GM12891 (cell line): ENCODE results near the gene ATL3.

Experiments
- PAX5 ChIP-seq: IDR thresholded peaks from 2 replicates; pipeline ENCODE4 v1.6.1; 2011; ENCODE audit warnings: low read length, moderate library complexity, mild to moderate bottlenecking; ENCODE audit not compliant: insufficient read depth, severe bottlenecking
- POLR2A ChIP-seq: IDR thresholded peaks from 2 replicates; pipeline ENCODE4 v1.6.1; 2011; ENCODE audit warnings: low read depth, low read length, control low read depth
- POLR2AphosphoS5 ChIP-seq: IDR thresholded peaks from 2 replicates; pipeline ENCODE4 v1.6.1; 2011; ENCODE audit warnings: low read depth, low read length, control low read depth
- POU2F2 ChIP-seq: IDR thresholded peaks from 2 replicates; pipeline ENCODE4 v1.6.1; 2011; ENCODE audit warnings: low read depth, mild to moderate bottlenecking, control low read depth, low read length, moderate library complexity
- SPI1 ChIP-seq: IDR thresholded peaks from 2 replicates; pipeline ENCODE4 v1.6.1; 2011; ENCODE audit warnings: low read depth, low read length, control low read depth
- TAF1 ChIP-seq: IDR thresholded peaks from 2 replicates; pipeline ENCODE4 v1.6.1; 2011; ENCODE audit warnings: low read depth, low read length, control low read depth

- TF ChIP-seq POLR2A, result no peak
- no peak for TF ChIP-seq POLR2AphosphoS5
- TF ChIP-seq TAF1, result no peak
- no peak for TF ChIP-seq SPI1
- no peak for TF ChIP-seq POU2F2
- TF ChIP-seq PAX5, result no peak
Observed at GRCh38 chr11:63612181-63612580, 59.0 kb downstream of the ATL3 start.
